ENCODE results near the gene KRTAP5-3.

The KRTAP5-3 gene

DNA sequence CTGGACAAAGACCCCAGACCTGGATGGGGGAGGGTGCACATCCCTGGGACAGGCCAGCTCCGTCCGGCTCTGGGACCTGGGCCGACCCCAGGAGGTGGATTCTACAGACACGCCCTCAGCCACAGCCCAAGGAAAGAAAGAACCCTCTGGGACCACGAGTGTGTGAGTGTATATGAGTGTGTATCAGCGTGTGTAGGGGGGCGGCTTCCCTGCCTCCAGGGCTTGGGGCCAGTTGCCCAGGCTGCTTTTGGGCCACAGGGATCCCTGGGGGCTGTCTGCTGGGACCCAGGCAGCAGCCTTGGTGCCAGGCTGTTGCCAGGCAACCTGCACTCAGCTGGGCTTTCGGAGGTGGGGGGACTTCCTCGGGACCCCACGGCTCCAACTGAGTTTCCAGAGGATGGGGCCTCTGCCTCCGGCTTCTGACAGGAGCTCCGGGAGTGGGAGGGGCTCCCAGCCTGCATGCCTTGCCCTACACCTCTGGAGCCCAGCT lies 45.1 kb downstream of the KRTAP5-3 start:
- DNase-seq: no peak

DNA sequence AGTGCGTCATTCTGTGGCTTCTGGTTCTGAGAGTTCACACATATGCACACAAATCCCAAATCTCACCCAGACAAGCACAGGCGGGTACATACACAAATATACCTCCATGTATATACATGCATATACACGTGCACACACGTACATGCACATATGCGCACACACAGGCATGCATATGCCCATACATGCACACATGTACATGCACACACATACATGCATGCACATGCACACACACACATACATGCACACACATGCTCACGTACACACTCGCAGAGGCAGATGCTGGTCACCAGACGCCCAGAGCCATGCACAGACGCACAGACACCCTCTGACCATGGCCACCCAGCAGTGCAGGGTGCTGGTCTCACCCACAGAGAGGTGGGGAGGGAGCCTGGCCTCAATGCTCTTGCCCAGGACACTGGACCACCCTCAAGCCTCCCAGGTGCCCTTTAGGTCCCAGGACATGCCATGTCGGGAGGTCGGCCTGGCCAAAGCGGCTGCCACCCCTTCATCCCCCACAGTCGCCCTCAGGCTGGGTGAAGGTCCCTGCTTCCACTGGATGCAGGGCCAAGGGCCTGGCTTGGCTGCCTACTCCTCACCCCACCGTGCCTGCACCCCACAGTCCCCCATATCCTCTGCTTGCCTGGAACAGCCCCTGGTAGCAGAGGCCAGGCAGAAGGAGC lies 45.7 kb downstream of the KRTAP5-3 start:
- DNase-seq: no peak

DNA sequence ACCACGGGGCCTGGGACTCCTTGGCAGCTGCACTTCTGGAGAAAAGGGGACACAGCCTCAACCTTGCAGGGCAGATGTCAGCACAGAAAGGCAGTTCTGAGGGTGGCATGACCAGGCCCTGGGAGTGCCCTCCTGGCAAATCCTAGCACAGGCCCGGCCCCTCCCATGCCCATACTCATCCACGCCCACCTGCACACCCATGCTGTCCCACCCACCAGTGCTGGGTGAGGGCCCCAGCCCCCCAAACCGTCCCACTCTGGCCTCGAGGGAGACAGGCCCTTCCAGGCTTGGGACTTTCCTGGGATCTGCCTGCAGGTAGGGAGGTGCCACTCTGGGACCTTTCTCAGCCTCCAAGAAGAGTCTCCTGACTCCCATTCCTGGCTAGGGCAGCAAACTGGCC lies 46.3 kb downstream of the KRTAP5-3 start:
- no peak for DNase-seq

DNA sequence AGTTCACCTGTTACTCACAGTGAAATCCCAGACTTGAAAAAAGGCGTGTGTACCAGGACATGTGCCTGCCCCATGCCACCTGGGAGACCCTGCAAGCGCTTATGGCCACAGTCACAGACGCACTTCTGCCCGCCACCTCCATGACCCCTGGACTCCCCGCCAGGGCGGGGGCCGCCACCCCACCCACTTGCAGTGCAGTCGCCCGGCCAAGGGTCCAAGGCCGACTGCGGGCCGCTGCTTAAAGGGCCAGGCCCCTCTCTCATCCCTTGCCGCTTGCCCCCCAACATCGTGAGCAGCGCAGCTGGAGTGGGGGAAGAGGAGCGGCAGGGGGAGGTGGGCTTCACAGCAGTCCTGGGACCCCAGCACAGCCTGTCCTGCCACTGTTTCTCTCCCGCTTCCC lies 47.0 kb downstream of the KRTAP5-3 start:
- no peak for DNase-seq

DNA sequence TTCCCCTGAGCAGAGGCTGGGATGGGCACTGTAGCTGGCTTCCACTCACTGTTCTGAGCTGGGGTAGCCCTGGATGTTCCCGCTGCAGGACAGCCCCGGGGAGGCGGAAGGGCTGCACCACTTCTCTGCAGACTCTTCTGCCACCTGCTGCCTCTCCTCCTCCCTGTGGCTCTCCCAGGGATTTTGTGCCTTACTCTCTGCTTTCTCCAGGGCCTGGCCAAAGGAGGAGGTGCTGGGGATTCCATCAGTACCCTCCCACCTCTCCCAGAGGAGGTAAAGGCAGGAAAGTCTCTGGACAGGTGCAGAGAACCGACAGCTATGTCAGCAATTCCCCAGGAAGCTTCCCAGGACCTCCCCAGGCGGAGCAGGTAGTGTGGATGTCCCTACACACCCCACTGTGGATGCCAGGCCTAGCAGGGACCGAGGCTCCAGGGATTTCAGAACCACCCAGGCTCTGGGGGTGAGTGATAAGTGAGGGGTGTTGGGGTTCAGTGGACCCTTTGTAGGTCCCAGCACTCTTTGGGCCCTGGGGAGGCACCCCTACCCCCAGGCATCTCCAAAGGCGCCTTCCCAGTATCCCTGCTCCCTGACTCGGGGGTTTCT lies 47.5 kb downstream of the KRTAP5-3 start:
- no peak for DNase-seq

DNA sequence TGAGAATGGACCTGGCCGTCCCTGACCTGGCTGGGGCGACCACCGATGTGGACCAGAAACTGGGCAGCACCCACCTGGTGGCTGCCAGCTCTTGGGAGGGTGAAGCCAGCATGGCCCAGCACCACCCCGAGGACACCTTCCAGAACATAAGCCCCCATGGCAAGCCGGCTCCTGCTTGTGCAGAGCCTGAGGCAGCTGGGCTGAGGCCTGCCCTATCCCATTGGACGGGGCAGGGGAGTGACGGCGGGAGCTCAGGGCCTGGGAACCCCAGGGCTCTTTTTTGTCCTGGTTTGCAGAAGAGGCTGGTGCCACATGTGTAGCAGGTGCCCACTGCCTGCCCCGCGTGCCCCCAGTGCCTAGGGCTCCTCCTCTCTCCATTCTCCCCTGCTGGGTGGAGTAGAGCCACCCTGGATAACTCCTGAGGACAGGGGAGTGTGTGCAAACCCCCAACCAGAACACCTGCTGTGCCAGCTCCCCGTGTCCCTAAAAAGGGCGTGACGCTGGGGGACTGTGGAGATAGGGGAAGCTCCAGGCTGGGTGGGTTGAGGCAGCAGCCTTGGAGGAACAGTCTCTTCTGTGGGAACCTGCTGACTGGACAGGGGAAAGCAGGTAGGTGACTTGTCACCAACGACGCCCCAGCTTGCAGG lies 48.1 kb downstream of the KRTAP5-3 start:
- no peak for DNase-seq

DNA sequence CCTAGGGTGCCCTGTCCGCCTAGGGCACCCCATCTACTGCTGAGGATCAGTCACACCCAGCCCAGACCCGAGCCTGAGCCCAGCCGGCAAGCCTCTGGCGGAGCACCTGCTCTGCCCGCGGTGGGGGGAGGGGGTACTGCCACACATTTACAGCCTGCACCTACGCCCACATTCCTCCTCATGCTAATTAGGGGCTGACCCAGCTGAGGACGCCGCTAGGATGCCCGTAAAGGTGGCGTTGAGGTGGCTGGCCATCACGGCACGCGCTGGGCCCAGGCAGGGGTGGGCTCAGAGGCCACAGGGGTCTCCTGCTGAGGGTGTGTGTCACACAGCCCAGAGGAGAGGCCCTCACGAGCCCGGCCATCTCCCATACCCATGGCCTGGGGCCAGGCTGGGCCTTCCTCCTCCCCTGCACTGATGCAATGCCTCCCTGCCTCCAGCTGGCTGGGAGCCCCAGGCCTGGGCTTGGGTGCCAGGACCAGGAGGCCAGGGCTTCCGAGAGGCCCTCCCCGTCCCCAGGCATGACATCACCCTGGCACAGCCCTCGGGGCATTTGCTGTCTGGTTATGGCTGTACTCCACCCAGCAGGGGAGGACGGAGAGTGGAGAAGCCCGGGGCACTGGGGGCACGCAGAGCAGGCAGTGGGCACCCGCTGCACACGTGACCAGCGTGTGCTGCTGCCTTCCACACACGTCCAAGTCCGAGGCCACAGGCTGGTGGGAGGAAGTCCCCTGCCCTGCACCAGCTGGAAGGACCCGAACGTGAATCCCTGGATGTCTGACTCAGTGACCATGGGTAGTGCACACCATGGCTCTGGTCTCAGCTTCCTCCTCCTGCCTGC lies 48.9 kb downstream of the KRTAP5-3 start:
- DNase-seq: no peak

DNA sequence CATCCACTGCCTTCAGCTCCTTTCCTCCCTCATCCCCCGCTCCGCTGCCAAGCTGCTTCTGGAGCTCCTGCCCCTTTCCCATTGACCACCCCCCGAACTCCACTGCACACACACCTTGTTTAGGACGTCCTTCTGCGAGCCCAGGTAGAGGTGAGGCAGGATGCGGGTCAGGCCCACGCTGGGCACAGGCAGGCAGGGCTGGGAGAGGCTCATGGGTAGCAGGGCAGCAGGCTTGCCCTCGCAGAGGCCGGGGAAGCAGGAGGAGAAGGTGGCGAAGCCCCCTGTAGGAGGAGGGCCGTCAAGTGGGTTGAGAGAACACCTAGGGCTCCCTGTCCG lies 49.5 kb downstream of the KRTAP5-3 start:
- DNase-seq: no peak

DNA sequence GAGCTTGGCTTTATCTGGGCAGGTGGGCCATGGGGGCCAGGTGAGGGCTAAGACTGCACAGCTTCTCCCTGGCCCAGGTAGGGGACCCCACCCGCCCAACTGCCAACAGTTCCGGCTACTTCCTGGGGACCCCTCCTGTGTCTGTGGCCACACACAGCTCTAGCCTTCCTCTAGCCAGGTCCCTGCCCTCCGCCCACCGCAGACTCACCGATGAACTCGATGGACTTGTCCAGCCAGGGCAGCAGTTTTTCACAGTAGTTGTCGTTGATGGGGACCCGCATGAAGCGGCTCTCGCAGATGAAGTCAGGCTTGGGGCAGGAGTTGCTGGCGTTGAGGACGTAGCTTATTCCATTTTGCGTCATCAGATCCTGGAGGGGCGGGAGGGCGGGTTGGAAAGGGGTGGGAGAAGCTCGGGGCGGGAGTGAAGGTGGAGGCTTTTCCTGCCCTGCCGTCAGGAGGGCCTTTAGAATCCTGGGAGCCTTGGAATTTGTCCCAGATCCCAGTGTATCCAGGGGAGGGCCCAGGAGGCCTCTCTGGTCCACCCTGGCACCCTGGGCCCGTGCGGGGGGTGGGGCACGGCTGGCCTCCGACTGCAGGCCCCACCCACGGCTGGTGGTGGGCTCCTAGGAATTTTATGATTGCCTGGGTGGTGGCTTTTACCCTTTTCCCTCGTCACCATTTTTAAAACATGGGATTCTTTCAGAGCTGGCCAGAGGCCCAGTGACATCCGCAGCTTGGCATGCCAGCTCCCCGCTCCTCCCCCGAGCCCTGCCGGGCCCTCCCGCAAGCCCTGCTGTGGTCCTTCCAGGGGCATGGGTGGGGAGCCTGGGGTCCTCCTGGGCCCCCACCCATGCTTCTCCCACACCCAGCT lies 50.1 kb downstream of the KRTAP5-3 start:
- DNase-seq: no peak
